ENCODE results near the gene CTSL.

Gene CTSL

GRCh38 chr9:87731321-87731720, 5.4 kb downstream of the CTSL start:
- no peak overlapping the region for H3K4me3 ChIP-seq (ENCODE audit: control insufficient read depth, low read depth, low read length)
- DNase-seq (ENCODE audit: low read depth), result no peak
- TF ChIP-seq CTCF (conservative IDR thresholded peaks at IDR 0.05; ENCODE audit: control insufficient read depth, insufficient read depth, low read depth, low read length), result no peak

- DNase-seq (ENCODE audit: low read depth), result peak; percentile 49
- no peak overlapping the region for H3K4me3 ChIP-seq (ENCODE audit: control insufficient read depth, low read depth, low read length)
- TF ChIP-seq CTCF (conservative IDR thresholded peaks at IDR 0.05; ENCODE audit: control insufficient read depth, insufficient read depth, low read depth, low read length), result no peak
These were observed 6.4 kb downstream of the CTSL start for GRCh38 chr9:87732344-87732743.

GRCh38 chr9:87732756-87733155, 6.8 kb downstream of the CTSL start:
- no peak for DNase-seq (ENCODE audit: low read depth)
- no peak overlapping the region for H3K4me3 ChIP-seq (ENCODE audit: control insufficient read depth, low read depth, low read length)
- TF ChIP-seq CTCF (conservative IDR thresholded peaks at IDR 0.05; ENCODE audit: control insufficient read depth, insufficient read depth, low read depth, low read length), result no peak

- no peak for DNase-seq (ENCODE audit: low read depth)
- no peak for TF ChIP-seq CTCF (conservative IDR thresholded peaks at IDR 0.05; ENCODE audit: control insufficient read depth, insufficient read depth, low read depth, low read length)
- H3K4me3 ChIP-seq (ENCODE audit: control insufficient read depth, low read depth, low read length), result no peak overlapping the region
These were observed 7.5 kb downstream of the CTSL start for GRCh38 chr9:87733273-87734052.

- no peak for DNase-seq (ENCODE audit: low read depth)
- no peak for TF ChIP-seq CTCF (conservative IDR thresholded peaks at IDR 0.05; ENCODE audit: control insufficient read depth, insufficient read depth, low read depth, low read length)
- H3K4me3 ChIP-seq (ENCODE audit: control insufficient read depth, low read depth, low read length), result no peak overlapping the region
These were observed 8.2 kb downstream of the CTSL start for GRCh38 chr9:87734106-87734505.

GRCh38 chr9:87739546-87739945, 13.6 kb downstream of the CTSL start:
- H3K4me3 ChIP-seq (ENCODE audit: control insufficient read depth, low read depth, low read length), result no peak overlapping the region
- DNase-seq (ENCODE audit: low read depth), result no peak
- no peak for TF ChIP-seq CTCF (conservative IDR thresholded peaks at IDR 0.05; ENCODE audit: control insufficient read depth, insufficient read depth, low read depth, low read length)

Data from fibroblast of mammary gland (primary cell).